ENCODE results near the gene EHBP1.

DNA sequence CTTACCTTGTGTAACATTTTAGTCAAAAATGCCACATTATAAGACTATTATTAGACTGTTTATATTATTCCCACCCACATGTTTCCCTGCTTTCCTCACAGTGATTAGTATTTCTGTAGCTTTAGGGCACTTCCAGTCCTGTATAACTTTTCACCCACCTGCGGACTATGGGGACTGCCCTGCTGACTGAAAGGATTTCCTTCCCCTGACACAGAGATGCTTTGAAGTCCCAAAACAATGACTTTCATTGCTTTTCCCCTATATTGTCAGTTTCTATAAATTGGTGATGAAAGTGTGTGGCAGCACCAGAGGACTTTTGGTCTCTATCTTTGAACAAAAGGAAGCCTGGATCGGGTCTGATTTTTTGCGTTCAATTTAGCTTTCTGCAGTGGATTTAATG lies 286.1 kb downstream of the EHBP1 start:
- TF ChIP-seq, protein P1, sequence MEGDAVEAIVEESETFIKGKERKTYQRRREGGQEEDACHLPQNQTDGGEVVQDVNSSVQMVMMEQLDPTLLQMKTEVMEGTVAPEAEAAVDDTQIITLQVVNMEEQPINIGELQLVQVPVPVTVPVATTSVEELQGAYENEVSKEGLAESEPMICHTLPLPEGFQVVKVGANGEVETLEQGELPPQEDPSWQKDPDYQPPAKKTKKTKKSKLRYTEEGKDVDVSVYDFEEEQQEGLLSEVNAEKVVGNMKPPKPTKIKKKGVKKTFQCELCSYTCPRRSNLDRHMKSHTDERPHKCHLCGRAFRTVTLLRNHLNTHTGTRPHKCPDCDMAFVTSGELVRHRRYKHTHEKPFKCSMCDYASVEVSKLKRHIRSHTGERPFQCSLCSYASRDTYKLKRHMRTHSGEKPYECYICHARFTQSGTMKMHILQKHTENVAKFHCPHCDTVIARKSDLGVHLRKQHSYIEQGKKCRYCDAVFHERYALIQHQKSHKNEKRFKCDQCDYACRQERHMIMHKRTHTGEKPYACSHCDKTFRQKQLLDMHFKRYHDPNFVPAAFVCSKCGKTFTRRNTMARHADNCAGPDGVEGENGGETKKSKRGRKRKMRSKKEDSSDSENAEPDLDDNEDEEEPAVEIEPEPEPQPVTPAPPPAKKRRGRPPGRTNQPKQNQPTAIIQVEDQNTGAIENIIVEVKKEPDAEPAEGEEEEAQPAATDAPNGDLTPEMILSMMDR (IDR thresholded peaks at IDR 0.05) = no peak
- TF ChIP-seq POLR2A (IDR thresholded peaks at IDR 0.05) = no peak
